HEK293 (cell line): ENCODE results near the gene KCNK2.

Source experiments
- CTCF ChIA-PET: fragments of 350-600 bp; formaldehyde crosslinking; extraction: SDS; loops from one replicate; lab custom pipeline; 2021; ENCODE audit warnings: antibody characterized with exemption; lab: Yijun Ruan, JAX
- POLR2A ChIA-PET: fragments of 300-600 bp; formaldehyde crosslinking; extraction: SDS; loops from one replicate; lab custom pipeline; 2020; ENCODE audit warnings: antibody characterized with exemption, inconsistent platforms; lab: Yijun Ruan, JAX
- H3K27ac ChIP-seq: fragments of 200-500 bp; sonication (Bioruptor generic); 2 replicates; pipeline ENCODE4 v1.5.1; 2014; ENCODE audit warnings: low read depth, low read length, control low read depth, inconsistent platforms; ENCODE audit errors: extremely low read depth
- H3K36me3 ChIP-seq, 2 experiments: fragments of 200-500 bp in 1 of 2; sonication (Bioruptor generic) in 1 of 2; 1 replicate in 1 of 2; 2 replicates in 1 of 2; pipeline ENCODE4 v1.5.1; 2014 to 2017; ENCODE audit warnings: inconsistent platforms in 2 of 2, low read length in 2 of 2; ENCODE audit not compliant: control insufficient read depth in 2 of 2, insufficient read depth in 1 of 2
- H3K4me1 ChIP-seq: fragments of 200-500 bp; sonication (Bioruptor generic); 2 replicates; pipeline ENCODE4 v1.5.1; 2014; ENCODE audit warnings: mild to moderate bottlenecking, low read length, inconsistent platforms; ENCODE audit not compliant: control insufficient read depth, insufficient read depth
- H3K4me3 ChIP-seq: 2 replicates; pipeline ENCODE4 v1.5.1; 2011; ENCODE audit warnings: low read depth, mild to moderate bottlenecking, control low read depth, low read length, moderate library complexity
- H3K9me3 ChIP-seq: fragments of 200-500 bp; sonication (Bioruptor generic); 2 replicates; pipeline ENCODE4 v1.5.1; 2014; ENCODE audit warnings: low read depth, low read length, inconsistent platforms; ENCODE audit not compliant: control insufficient read depth, insufficient read depth
- ATF2 ChIP-seq: fragments of 450-650 bp; formaldehyde crosslinking; IDR thresholded peaks from 2 replicates; pipeline ENCODE4 v1.5.1; 2016; ENCODE audit warnings: missing biosample characterization, missing genetic modification characterization, low read depth
- CTCF ChIP-seq: fragments of 450-650 bp; formaldehyde crosslinking; IDR thresholded peaks from 2 replicates; pipeline ENCODE4 v1.5.1; 2016; ENCODE audit warnings: missing biosample characterization, missing genetic modification characterization
- OSR2 ChIP-seq: fragments of 450-650 bp; formaldehyde crosslinking; IDR thresholded peaks from 2 replicates; pipeline ENCODE4 v1.5.1; 2016; ENCODE audit warnings: missing biosample characterization, missing genetic modification characterization
- SCRT1 ChIP-seq: fragments of 450-650 bp; formaldehyde crosslinking; IDR thresholded peaks from 2 replicates; pipeline ENCODE4 v1.5.1; 2016; ENCODE audit warnings: missing biosample characterization, missing genetic modification characterization, borderline replicate concordance
- ZBTB1 ChIP-seq: fragments of 450-650 bp; formaldehyde crosslinking; IDR thresholded peaks from 2 replicates; pipeline ENCODE4 v1.5.1; 2016; ENCODE audit warnings: missing biosample characterization, missing genetic modification characterization
- ZBTB10 ChIP-seq: fragments of 450-650 bp; formaldehyde crosslinking; IDR thresholded peaks from 2 replicates; pipeline ENCODE4 v1.5.1; 2016; ENCODE audit warnings: missing biosample characterization, missing genetic modification characterization
- ZBTB44 ChIP-seq: fragments of 450-650 bp; IDR thresholded peaks from 2 replicates; pipeline ENCODE4 v1.5.1; 2018; ENCODE audit warnings: missing biosample characterization, mild to moderate bottlenecking, missing genetic modification characterization
- ZFP41 ChIP-seq: fragments of 450-650 bp; formaldehyde crosslinking; IDR thresholded peaks from 2 replicates; pipeline ENCODE4 v1.5.1; 2016; ENCODE audit warnings: missing biosample characterization, missing genetic modification characterization, borderline replicate concordance
- ZNF132 ChIP-seq: fragments of 450-650 bp; formaldehyde crosslinking; IDR thresholded peaks from 2 replicates; pipeline ENCODE4 v1.5.1; 2017; ENCODE audit warnings: missing biosample characterization, missing genetic modification characterization, borderline replicate concordance
- ZNF140 ChIP-seq: fragments of 450-650 bp; formaldehyde crosslinking; IDR thresholded peaks from 2 replicates; pipeline ENCODE4 v1.5.1; 2016; ENCODE audit warnings: missing biosample characterization, missing genetic modification characterization
- ZNF239 ChIP-seq: fragments of 450-650 bp; formaldehyde crosslinking; IDR thresholded peaks from 2 replicates; pipeline ENCODE4 v1.5.1; 2016; ENCODE audit warnings: missing biosample characterization, missing genetic modification characterization
- ZNF274 ChIP-seq, 2 experiments: fragments of 200-500 bp in 1 of 2; fragments of 450-650 bp in 1 of 2; sonication (Bioruptor generic) in 1 of 2; formaldehyde crosslinking in 1 of 2; IDR thresholded peaks; 2 replicates each; pipeline versions ENCODE4 v1.5.1 to v1.6.1; 2014 to 2016; ENCODE audit warnings: borderline replicate concordance in 1 of 2, inconsistent platforms in 1 of 2, low read length in 1 of 2, missing biosample characterization in 1 of 2, missing genetic modification characterization in 1 of 2
- ZNF404 ChIP-seq: fragments of 450-650 bp; formaldehyde crosslinking; IDR thresholded peaks from 2 replicates; pipeline ENCODE4 v1.5.1; 2017; ENCODE audit warnings: missing biosample characterization, missing genetic modification characterization
- ZNF48 ChIP-seq: fragments of 450-650 bp; formaldehyde crosslinking; IDR thresholded peaks from 2 replicates; pipeline ENCODE4 v1.5.1; 2016; ENCODE audit warnings: missing biosample characterization, missing genetic modification characterization
- ZNF488 ChIP-seq: fragments of 450-650 bp; formaldehyde crosslinking; IDR thresholded peaks from 2 replicates; pipeline ENCODE4 v1.5.1; 2016; ENCODE audit warnings: missing biosample characterization, missing genetic modification characterization
- ZNF555 ChIP-seq: fragments of 450-650 bp; formaldehyde crosslinking; conservative IDR thresholded peaks from 2 replicates; pipeline ENCODE4 v1.5.1; 2017; ENCODE audit warnings: missing biosample characterization, mild to moderate bottlenecking, missing genetic modification characterization, inconsistent platforms
- ZNF610 ChIP-seq: fragments of 450-650 bp; formaldehyde crosslinking; IDR thresholded peaks from 2 replicates; pipeline ENCODE4 v1.5.1; 2016; ENCODE audit warnings: missing biosample characterization, missing genetic modification characterization, borderline replicate concordance
- ZNF629 ChIP-seq: fragments of 450-650 bp; formaldehyde crosslinking; IDR thresholded peaks from 2 replicates; pipeline ENCODE4 v1.5.1; 2017; ENCODE audit warnings: missing biosample characterization, missing genetic modification characterization
- ZNF639 ChIP-seq: fragments of 450-650 bp; formaldehyde crosslinking; IDR thresholded peaks from 2 replicates; pipeline ENCODE4 v1.5.1; 2016; ENCODE audit warnings: missing biosample characterization, missing genetic modification characterization
- ZNF654 ChIP-seq: fragments of 450-650 bp; formaldehyde crosslinking; IDR thresholded peaks from 2 replicates; pipeline ENCODE4 v1.5.1; 2016; ENCODE audit warnings: low read depth, missing biosample characterization, missing genetic modification characterization
- ZNF664 ChIP-seq: fragments of 450-650 bp; formaldehyde crosslinking; IDR thresholded peaks from 2 replicates; pipeline ENCODE4 v1.5.1; 2016; ENCODE audit warnings: missing biosample characterization, missing genetic modification characterization

The KCNK2 gene

GRCh38 chr1:215055281-215055935 is 27.1 kb upstream of the KCNK2 start:
- H3K27ac ChIP-seq = no peak overlapping the region
- TF ChIP-seq SCRT1 (tag by site-specific recombination) = no peak
- TF ChIP-seq, all 188 proteins: peak for 0
- Histone ChIP-seq H3K36me3 (no peaks in the 10 kb centered on the region), H3K4me1 (no peaks in the 10 kb centered on the region), H3K4me3 (no peak overlapping the region), H3K9me3 (no peaks in the 10 kb centered on the region)
- ChIA-PET POLR2A (no interaction called here), CTCF (interaction anchor here (0.7 kb wide), 1 partner anchor 185 kb away, joined by 3 read pairs; no protein-coding TSS in a partner anchor)

GRCh38 chr1:215056584-215056983 is 26.0 kb upstream of the KCNK2 start:
- Histone ChIP-seq H3K9me3 (no peaks in the 10 kb centered on the region), H3K4me3 (no peak overlapping the region), H3K27ac (no peak overlapping the region), H3K36me3 (no peaks in the 10 kb centered on the region), H3K4me1 (no peaks in the 10 kb centered on the region)
- ChIA-PET CTCF (no interaction called here), POLR2A (interaction anchor here (0.7 kb wide), 1 partner anchor 59 kb away, joined by 8 read pairs; no protein-coding TSS in a partner anchor)
- TF ChIP-seq ZNF140 (tag by site-specific recombination) (no peak), ZBTB44 (tag by site-specific recombination) (no peak), ZNF654 (tag by site-specific recombination) (no peak), ZNF404 (no peak), ZNF132 (no peak), ZNF48 (tag by site-specific recombination) (no peak), ZFP41 (tag by site-specific recombination) (no peak), ZNF664 (tag by site-specific recombination) (no peak), ZNF629 (tag by site-specific recombination) (no peak), CTCF (tag by site-specific recombination) (no peak), ZNF555 (tag by site-specific recombination) (no peak), ZNF488 (no peak), ZBTB1 (tag by site-specific recombination) (no peak), ZNF239 (tag by site-specific recombination) (no peak), ZNF610 (tag by site-specific recombination) (no peak)

- ChIA-PET POLR2A (no interaction called here), CTCF (interaction anchor here (0.6 kb wide), 1 partner anchor 1155 kb away, joined by 4 read pairs; no protein-coding TSS in a partner anchor)
- Histone ChIP-seq H3K4me3 (no peak overlapping the region), H3K4me1 (no peaks in the 10 kb centered on the region), H3K9me3 (no peaks in the 10 kb centered on the region), H3K27ac (no peak overlapping the region), H3K36me3 (no peaks in the 10 kb centered on the region)
- TF ChIP-seq ZNF639 (tag by site-specific recombination) (no peak), ZBTB10 (tag by site-specific recombination) (no peak), ATF2 (tag by site-specific recombination) (no peak), OSR2 (no peak), ZNF274 (IDR thresholded peaks at IDR 0.05; ENCODE audit: low read length) (no peak), ZNF274 (tag by site-specific recombination; IDR thresholded peaks at IDR 0.05; ENCODE audit: borderline replicate concordance) (no peak)
These were observed 22.6 kb upstream of the KCNK2 start for GRCh38 chr1:215059947-215060346.
